H1 (cell line): Measurements from ENCODE around the gene NUP50. TPM values are rescaled to one million over a fixed set of nuclear protein-coding genes. Genes with fewer than 3 reads are reported as not detected.

ENCODE experiments used
- BCL11A ChIP-seq, 2 experiments: IDR thresholded peaks; one replicate each; pipeline ENCODE4 v1.6.1; 2011; ENCODE audit warnings: low read depth in 2 of 2, low read length in 2 of 2, mild to moderate bottlenecking in 2 of 2
- CHD2 ChIP-seq: IDR thresholded peaks from 2 replicates; pipeline ENCODE4 v1.6.1; 2012; ENCODE audit warnings: low read length, improper control_type of control experiment
- GABPA ChIP-seq: IDR thresholded peaks from 2 replicates; pipeline ENCODE4 v1.6.1; 2011; ENCODE audit warnings: mild to moderate bottlenecking, low read length, moderate library complexity, borderline replicate concordance; ENCODE audit not compliant: insufficient read depth
- KDM4A ChIP-seq: IDR thresholded peaks from one replicate; pipeline ENCODE4 v1.7.1; 2012; ENCODE audit warnings: low read depth, mild to moderate bottlenecking, moderate library complexity, low read length, inconsistent platforms; ENCODE audit not compliant: severe bottlenecking
- SRF ChIP-seq: IDR thresholded peaks from 2 replicates; pipeline ENCODE4 v1.6.1; 2011; ENCODE audit warnings: mild to moderate bottlenecking, low read depth, low read length, moderate library complexity
- polyA plus RNA-seq, 7 experiments: library from polyadenylated mRNA; depleted of rRNA in 3 of 7; stranded (reverse) in 5 of 7; unstranded in 2 of 7; fragments of >200 nt in 5 of 7; fragments of 200-250 nt in 2 of 7; gene quantifications; 1 replicate in 5 of 7; 2 replicates in 1 of 7; 4 replicates in 1 of 7; pipeline versions ENCODE4 v1.2.1 to v1.2.3, GENCODE V29; 2011 to 2013; ENCODE audit warnings: missing spikeins in 2 of 7, mixed read lengths in 2 of 7
- total RNA-seq: library from RNA; stranded (reverse); fragmentation: NEBNext Ultra II Directional; extraction: Animal tissue kit (Norgen Biotek cat#: 25700); gene quantifications from 2 replicates; pipeline ENCODE4 v1.2.1, GENCODE V29; 2021
- TF ChIP-seq, protein P1 (sequence below): IDR thresholded peaks from 2 replicates; pipeline ENCODE4 v1.6.1; 2011; ENCODE audit warnings: low read depth, mild to moderate bottlenecking, low read length; ENCODE audit not compliant: insufficient read depth

NUP50 gene
- total and polyA plus RNA-seq, 2 of the 8 experiments (the other 6 are each of a cell fraction or from before 2014, with no cell fraction given): 20.0 to 112 TPM

DNA sequence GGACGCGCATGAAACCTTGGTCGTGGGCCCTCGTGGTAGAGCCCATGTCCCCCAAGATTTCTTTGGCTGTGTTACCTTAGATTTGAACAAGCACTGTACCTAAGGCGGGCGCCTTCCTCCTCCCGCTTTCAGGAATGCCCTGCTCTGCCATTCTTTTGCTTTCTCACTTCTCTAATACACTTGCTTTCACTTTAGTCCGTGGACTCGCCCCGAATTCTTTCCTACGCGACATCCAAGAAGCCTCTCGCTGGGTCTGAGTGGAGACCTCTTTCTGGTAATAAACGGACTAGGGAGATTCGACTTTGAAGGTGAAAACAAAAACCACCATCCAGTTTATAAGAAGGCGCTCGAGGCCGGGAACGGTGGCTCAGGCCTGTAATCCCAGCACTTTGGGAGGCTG lies 1.2 kb upstream of the NUP50 start (continued):
- TF ChIP-seq CHD2 (no peak), SRF (no peak), BCL11A (IDR thresholded peaks at IDR 0.05; ENCODE audit: low read depth in 2 of 2, low read length in 2 of 2) (no peak), GABPA (no peak), KDM4A (no peak)
- TF ChIP-seq, protein P1, sequence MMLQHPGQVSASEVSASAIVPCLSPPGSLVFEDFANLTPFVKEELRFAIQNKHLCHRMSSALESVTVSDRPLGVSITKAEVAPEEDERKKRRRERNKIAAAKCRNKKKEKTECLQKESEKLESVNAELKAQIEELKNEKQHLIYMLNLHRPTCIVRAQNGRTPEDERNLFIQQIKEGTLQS: no peak
